HepG2 (cell line): ENCODE results near the gene HOTAIR. TPM values are rescaled to one million over a fixed set of nuclear protein-coding genes. Genes with fewer than 3 reads are reported as not detected.

Source experiments
- FOXA1 ChIP-seq, 2 experiments: fragments of 450-650 bp in 1 of 2; sonication (generic) in 1 of 2; formaldehyde crosslinking in 1 of 2; IDR thresholded peaks; 2 replicates each; pipeline versions ENCODE4 v1.4.0 to v1.6.1; 2016 to 2020; ENCODE audit warnings: missing genetic modification reagents in 1 of 2
- NFE2 ChIP-seq: sonication (generic); formaldehyde crosslinking; IDR thresholded peaks from 2 replicates; pipeline ENCODE4 v1.4.0; 2020; ENCODE audit warnings: missing genetic modification reagents
- RAD21 ChIP-seq: fragments of 450-650 bp; formaldehyde crosslinking; IDR thresholded peaks from 2 replicates; pipeline ENCODE4 v1.5.0; 2020; ENCODE audit warnings: mild to moderate bottlenecking
- RBM39 ChIP-seq: fragments of 200-400 bp; formaldehyde crosslinking; IDR thresholded peaks from one replicate; pipeline ENCODE4 v1.6.1; 2018; ENCODE audit warnings: antibody characterized with exemption, mild to moderate bottlenecking, low read depth, low read length; ENCODE audit not compliant: poor library complexity, severe bottlenecking
- STAG1 ChIP-seq: sonication (generic); formaldehyde crosslinking; IDR thresholded peaks from 2 replicates; pipeline ENCODE4 v1.4.0; 2020; ENCODE audit warnings: missing genetic modification reagents
- UBTF ChIP-seq: sonication (generic); formaldehyde crosslinking; IDR thresholded peaks from 2 replicates; pipeline ENCODE4 v1.4.0; 2020; ENCODE audit warnings: mild to moderate bottlenecking, missing genetic modification reagents
- ZBTB40 ChIP-seq, 2 experiments: fragments of 450-650 bp in 1 of 2; sonication (generic) in 1 of 2; formaldehyde crosslinking in 1 of 2; IDR thresholded peaks; 2 replicates each; pipeline versions ENCODE4 v1.6.1 to v1.8.0; 2016 to 2022; ENCODE audit warnings: antibody characterized with exemption in 1 of 2, mild to moderate bottlenecking in 1 of 2, missing genetic modification reagents in 1 of 2
- ZNF225 ChIP-seq: sonication (generic); formaldehyde crosslinking; IDR thresholded peaks from 2 replicates; pipeline ENCODE4 v1.4.0; 2020; ENCODE audit warnings: mild to moderate bottlenecking, missing genetic modification reagents
- ZNF800 ChIP-seq: sonication (generic); formaldehyde crosslinking; IDR thresholded peaks from 2 replicates; pipeline ENCODE4 v1.4.0; 2020; ENCODE audit warnings: missing genetic modification reagents
- ZSCAN12 ChIP-seq: sonication (generic); formaldehyde crosslinking; IDR thresholded peaks from 2 replicates; pipeline ENCODE4 v1.9.0; 2021; ENCODE audit warnings: mild to moderate bottlenecking, missing genetic modification reagents
- polyA plus RNA-seq, 8 experiments: library from polyadenylated mRNA; depleted of rRNA in 3 of 8; stranded (reverse) in 7 of 8; unstranded in 1 of 8; fragments of >200 nt; fragmentation: Illumina TruSeq in 4 of 8; extraction: Trizol in 4 of 8; gene quantifications; 2 replicates each; pipeline versions ENCODE4 v1.2.1 to v1.2.3, GENCODE V29; 2011 to 2016; ENCODE audit warnings: low read depth in 4 of 8, missing spikeins in 1 of 8, mixed read lengths in 1 of 8; ENCODE audit not compliant: insufficient read depth in 1 of 8
- total RNA-seq, 5 experiments: library from RNA; depleted of rRNA; stranded (reverse); fragments of >200 nt; fragmentation: Illumina TruSeq; extraction: Trizol; gene quantifications; 2 replicates each; pipeline ENCODE4 v1.2.3, GENCODE V29; 2016; ENCODE audit warnings: low read depth in 1 of 5

The HOTAIR gene
- total and polyA plus RNA-seq, 2 of the 13 experiments (the other 11 are each of a cell fraction or from before 2014, with no cell fraction given), result not detected

- no peak for TF ChIP-seq ZBTB40 (IDR thresholded peaks at IDR 0.05)
- TF ChIP-seq ZBTB40 (CRISPR knock-in tag; IDR thresholded peaks at IDR 0.05), result peak; percentile 34; the same call in 1 of the 2 replicates
- peak; percentile 61 for TF ChIP-seq UBTF
- TF ChIP-seq ZSCAN12 (CRISPR knock-in tag), result no peak
- TF ChIP-seq FOXA1 (IDR thresholded peaks at IDR 0.05), result no peak
- TF ChIP-seq FOXA1 (CRISPR knock-in tag; IDR thresholded peaks at IDR 0.05), result no peak
- TF ChIP-seq RBM39, result no peak
- TF ChIP-seq STAG1 (CRISPR knock-in tag), result peak; percentile 75
- TF ChIP-seq ZNF800 (CRISPR knock-in tag), result peak; percentile 88
- TF ChIP-seq ZNF225, result 0 out of 2 replicates have a peak, but pooled peaks have one; percentile 46
- peak; percentile 82 for TF ChIP-seq RAD21 (CRISPR knock-in tag)
- no peak for TF ChIP-seq NFE2
Measured at GRCh38 chr12:53961025-53961761, 13.6 kb downstream of the HOTAIR start (continued).
